ENCODE data around the gene CHCHD6. TPM values are rescaled to one million over a fixed set of nuclear protein-coding genes. Genes with fewer than 3 reads are reported as not detected.
A peak's percentile ranks its signal among the peaks of the same experiment; 100 is the strongest.

Gene CHCHD6
- total RNA-seq, 4 donors from 2014 or later = 15.6 to 25.8 (median 21.2) TPM

DNA sequence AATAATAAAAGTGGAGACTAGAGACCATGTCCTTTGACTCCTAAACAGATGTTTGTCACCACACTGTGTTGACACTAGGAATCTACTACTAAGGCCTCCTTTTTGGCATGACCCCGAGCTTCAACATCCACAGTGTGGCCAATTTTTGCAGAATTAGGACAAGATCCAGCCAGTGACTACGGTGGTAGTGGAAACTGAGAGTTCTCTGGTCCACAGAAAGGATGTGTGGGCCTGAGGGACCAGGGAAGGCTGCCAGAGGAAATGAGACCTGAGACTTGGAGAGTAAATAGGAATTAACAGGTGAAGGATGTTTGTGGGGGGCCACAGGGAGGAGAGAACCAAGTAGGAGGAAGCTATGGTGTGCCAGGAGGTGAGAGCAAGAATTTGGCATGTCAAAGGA, 122.7 kb downstream of the CHCHD6 start:
- 71 to 72% methylated on average over 2 of the region's 2 CpGs for WGBS, 2 donors
- no peak for DNase-seq (ENCODE audit: low spot score in 2 of 2)
- intact Hi-C loops (cut with DNase I; ENCODE audit: low total_unique reads) = no loop called here
- TF ChIP-seq, protein P1, sequence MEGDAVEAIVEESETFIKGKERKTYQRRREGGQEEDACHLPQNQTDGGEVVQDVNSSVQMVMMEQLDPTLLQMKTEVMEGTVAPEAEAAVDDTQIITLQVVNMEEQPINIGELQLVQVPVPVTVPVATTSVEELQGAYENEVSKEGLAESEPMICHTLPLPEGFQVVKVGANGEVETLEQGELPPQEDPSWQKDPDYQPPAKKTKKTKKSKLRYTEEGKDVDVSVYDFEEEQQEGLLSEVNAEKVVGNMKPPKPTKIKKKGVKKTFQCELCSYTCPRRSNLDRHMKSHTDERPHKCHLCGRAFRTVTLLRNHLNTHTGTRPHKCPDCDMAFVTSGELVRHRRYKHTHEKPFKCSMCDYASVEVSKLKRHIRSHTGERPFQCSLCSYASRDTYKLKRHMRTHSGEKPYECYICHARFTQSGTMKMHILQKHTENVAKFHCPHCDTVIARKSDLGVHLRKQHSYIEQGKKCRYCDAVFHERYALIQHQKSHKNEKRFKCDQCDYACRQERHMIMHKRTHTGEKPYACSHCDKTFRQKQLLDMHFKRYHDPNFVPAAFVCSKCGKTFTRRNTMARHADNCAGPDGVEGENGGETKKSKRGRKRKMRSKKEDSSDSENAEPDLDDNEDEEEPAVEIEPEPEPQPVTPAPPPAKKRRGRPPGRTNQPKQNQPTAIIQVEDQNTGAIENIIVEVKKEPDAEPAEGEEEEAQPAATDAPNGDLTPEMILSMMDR (IDR thresholded peaks at IDR 0.05) = no peak
- no peak for TF ChIP-seq POLR2A (IDR thresholded peaks at IDR 0.05)
- no peak overlapping the region for H3K4me3 ChIP-seq (ENCODE audit: low read depth, poor library complexity, severe bottlenecking)

GRCh38 chr3:126827121-126827520, 123.1 kb downstream of the CHCHD6 start:
- intact Hi-C loops (cut with DNase I; ENCODE audit: low total_unique reads) = no loop called here
- TF ChIP-seq POLR2A (IDR thresholded peaks at IDR 0.05) = no peak
- TF ChIP-seq, protein P1 (IDR thresholded peaks at IDR 0.05) = no peak
- 80 to 81% methylated on average over 1 of the region's 1 CpG for WGBS, 2 donors
- no peak overlapping the region for H3K4me3 ChIP-seq (ENCODE audit: low read depth, poor library complexity, severe bottlenecking)
- peak in 1 of 2 donors; percentile 22 for DNase-seq (ENCODE audit: low spot score in 2 of 2)

- WGBS, 2 donors = 63 to 73% methylated on average over 5 of the region's 5 CpGs
Measured at GRCh38 chr3:126828306-126828705, 124.3 kb downstream of the CHCHD6 start.

DNA sequence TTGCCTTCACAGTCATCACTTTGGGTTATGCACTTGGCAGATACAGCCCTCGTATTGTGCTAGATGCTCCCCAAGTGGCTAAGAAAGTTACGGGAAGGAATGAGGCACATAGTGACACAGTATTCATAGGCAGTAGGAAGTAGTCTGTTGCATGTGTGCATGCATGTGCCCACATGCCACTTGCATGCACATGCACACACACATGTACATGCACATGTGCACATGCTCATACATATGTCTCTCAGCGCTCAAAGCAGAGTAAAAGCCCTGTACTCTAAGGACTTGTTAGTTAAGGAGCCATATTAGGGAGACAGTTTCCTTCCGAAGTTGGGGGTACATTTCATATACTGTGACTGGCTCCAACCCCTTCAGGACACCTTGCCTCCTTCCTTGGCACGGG, 128.9 kb downstream of the CHCHD6 start:
- DNase-seq (ENCODE audit: low spot score in 2 of 2) = no peak
- WGBS, 2 donors = 85 to 87% methylated on average over 5 of the region's 5 CpGs
- TF ChIP-seq, protein P1 (IDR thresholded peaks at IDR 0.05) = no peak
- TF ChIP-seq POLR2A (IDR thresholded peaks at IDR 0.05) = no peak
- intact Hi-C loops (cut with DNase I; ENCODE audit: low total_unique reads) = no loop called here
- H3K4me3 ChIP-seq (ENCODE audit: low read depth, poor library complexity, severe bottlenecking) = no peak overlapping the region

More at GRCh38 chr3:126828306-126828705, 124.3 kb downstream of the CHCHD6 start:
- intact Hi-C loops (cut with DNase I; ENCODE audit: low total_unique reads) = no loop called here
- peak in 1 of 2 donors; percentile 21 for DNase-seq (ENCODE audit: low spot score in 2 of 2)
- TF ChIP-seq, protein P1 (IDR thresholded peaks at IDR 0.05) = no peak
- no peak for TF ChIP-seq POLR2A (IDR thresholded peaks at IDR 0.05)
- no peak overlapping the region for H3K4me3 ChIP-seq (ENCODE audit: low read depth, poor library complexity, severe bottlenecking)

- 91 to 94% methylated on average over 10 to 12 of the region's 13 CpGs for WGBS, 2 donors
- no peak for TF ChIP-seq POLR2A (IDR thresholded peaks at IDR 0.05)
- TF ChIP-seq, protein P1 (IDR thresholded peaks at IDR 0.05) = no peak
- DNase-seq (ENCODE audit: low spot score in 2 of 2) = no peak
- no peak overlapping the region for H3K4me3 ChIP-seq (ENCODE audit: low read depth, poor library complexity, severe bottlenecking)
- intact Hi-C loops (cut with DNase I; ENCODE audit: low total_unique reads) = no loop called here
Measured at GRCh38 chr3:126834596-126835471, 130.8 kb downstream of the CHCHD6 start.
